HepG2 (cell line): Measurements from ENCODE around the gene FNBP1L. TPM values are rescaled to one million over a fixed set of nuclear protein-coding genes. Genes with fewer than 3 reads are reported as not detected.

Source experiments
- ATAC-seq: fragments of 200-7000 bp; cut with Tn5 transposase; 3 replicates; pipeline ENCODE4 v1.9.1; 2020; ENCODE audit warnings: mild to moderate bottlenecking, moderate library complexity
- BruUV-seq: library from RNA; stranded (reverse); fragments of 400-500 nt; replicated peaks from 2 replicates; lab custom pipeline; 2021; lab: Mats Ljungman, UMichigan
- CTCF ChIA-PET: fragments of 300-600 bp; formaldehyde crosslinking; extraction: SDS; loops from one replicate; lab custom pipeline; 2021; ENCODE audit warnings: low total read pairs, inconsistent platforms, low intra/inter-chr PET ratio; lab: Yijun Ruan, JAX
- POLR2A ChIA-PET: fragments of 350-600 bp; sonication (Branson Sonifier 250); formaldehyde crosslinking; loops from one replicate; lab custom pipeline; 2020; ENCODE audit warnings: antibody characterized with exemption, inconsistent platforms; lab: Yijun Ruan, JAX
- DNase-seq: peaks from one replicate; pipeline ENCODE4 v3.0.0-alpha.2; 2015; ENCODE audit warnings: low spot score
- FAIRE-seq: peaks from 3 replicates; lab custom pipeline; 2011; peaks lifted over from hg19 to GRCh38; lab: Jason Lieb, UNC
- H2AFZ ChIP-seq: one replicate; pipeline ENCODE4 v1.6.1; 2011; ENCODE audit warnings: low read length, inconsistent platforms
- H3K27ac ChIP-seq: fragments of 300-600 bp; 3 replicates; pipeline ENCODE4 v1.8.0; 2011; ENCODE audit warnings: mixed run types, mild to moderate bottlenecking, mixed read lengths, low read length, inconsistent platforms; ENCODE audit not compliant: insufficient read depth; ENCODE audit errors: extremely low read length
- H3K27me3 ChIP-seq, 2 experiments: fragments of 200-600 bp in 1 of 2; 2 replicates in 1 of 2; 3 replicates in 1 of 2; pipeline versions ENCODE4 v1.6.0 to v1.8.0; 2011; ENCODE audit warnings: low read length in 2 of 2, mild to moderate bottlenecking in 2 of 2, moderate library complexity in 2 of 2, inconsistent platforms in 1 of 2; ENCODE audit not compliant: insufficient read depth in 2 of 2, control insufficient read depth in 1 of 2
- H3K36me3 ChIP-seq, 2 experiments: fragments of 200-600 bp in 1 of 2; replicated peaks in 1 of 2; 2 replicates in 1 of 2; 3 replicates in 1 of 2; pipeline versions ENCODE4 v1.5.1 to v1.8.0; 2011; ENCODE audit warnings: low read length in 2 of 2, inconsistent platforms in 1 of 2; ENCODE audit not compliant: insufficient read depth in 2 of 2, control insufficient read depth in 1 of 2
- H3K4me1 ChIP-seq: 2 replicates; pipeline ENCODE4 v1.5.1; 2012; ENCODE audit warnings: low read length, inconsistent platforms; ENCODE audit not compliant: insufficient read depth
- H3K4me2 ChIP-seq: 2 replicates; pipeline ENCODE4 v1.6.0; 2011; ENCODE audit warnings: low read depth, low read length, inconsistent platforms
- H3K4me3 ChIP-seq, 3 experiments: fragments of 200-600 bp in 1 of 3; sonication (generic), shearing (Covaris generic) in 1 of 3; replicated peaks in 1 of 3; 2 replicates each; pipeline ENCODE4 v1.5.1; 2011 to 2016; ENCODE audit warnings: low read length in 3 of 3, inconsistent platforms in 2 of 3, low read depth in 2 of 3, mild to moderate bottlenecking in 2 of 3, control low read depth in 1 of 3, mixed read lengths in 1 of 3; ENCODE audit not compliant: insufficient read depth in 1 of 3
- H3K79me2 ChIP-seq: one replicate; pipeline ENCODE4 v1.6.1; 2011; ENCODE audit warnings: low read length, inconsistent platforms; ENCODE audit not compliant: insufficient read depth
- H3K9ac ChIP-seq: 2 replicates; pipeline ENCODE4 v1.6.0; 2011; ENCODE audit warnings: mild to moderate bottlenecking, low read depth, low read length, inconsistent platforms; ENCODE audit not compliant: insufficient read depth
- H3K9me3 ChIP-seq: 2 replicates; pipeline ENCODE4 v1.5.1; 2012; ENCODE audit warnings: mild to moderate bottlenecking, low read length
- H4K20me1 ChIP-seq: 2 replicates; pipeline ENCODE4 v1.6.0; 2011; ENCODE audit warnings: inconsistent platforms, mild to moderate bottlenecking, low read length, moderate library complexity; ENCODE audit not compliant: insufficient read depth
- ELF4 ChIP-seq: sonication (generic); formaldehyde crosslinking; IDR thresholded peaks from 2 replicates; pipeline ENCODE4 v1.5.0; 2020; ENCODE audit warnings: missing genetic modification reagents, mild to moderate bottlenecking, moderate library complexity, borderline replicate concordance
- HNRNPUL1 ChIP-seq: fragments of 200-400 bp; formaldehyde crosslinking; IDR thresholded peaks from 2 replicates; pipeline ENCODE4 v1.6.1; 2017; ENCODE audit warnings: low read depth, mild to moderate bottlenecking, low read length, moderate library complexity
- KAT8 ChIP-seq: IDR thresholded peaks from 2 replicates; pipeline ENCODE4 v1.6.1; 2016; ENCODE audit warnings: missing genetic modification reagents, missing compliant biosample characterization
- NR2C2 ChIP-seq: sonication (generic); formaldehyde crosslinking; IDR thresholded peaks from 2 replicates; pipeline ENCODE4 v1.4.0; 2020; ENCODE audit warnings: missing genetic modification reagents, mild to moderate bottlenecking, moderate library complexity, borderline replicate concordance
- ZFP36L2 ChIP-seq: sonication (generic); formaldehyde crosslinking; IDR thresholded peaks from 2 replicates; pipeline ENCODE4 v1.4.0; 2020; ENCODE audit warnings: missing genetic modification reagents
- ZNF234 ChIP-seq: sonication (generic); formaldehyde crosslinking; conservative IDR thresholded peaks from 2 replicates; pipeline ENCODE4 v1.5.1; 2020; ENCODE audit warnings: mild to moderate bottlenecking, missing genetic modification reagents
- ZNF335 ChIP-seq: sonication (generic); formaldehyde crosslinking; IDR thresholded peaks from 2 replicates; pipeline ENCODE4 v1.4.0; 2020; ENCODE audit warnings: missing genetic modification reagents
- ZNF441 ChIP-seq: sonication (generic); formaldehyde crosslinking; IDR thresholded peaks from 2 replicates; pipeline ENCODE4 v1.7.0; 2021; ENCODE audit warnings: missing genetic modification reagents, borderline replicate concordance
- ZNF549 ChIP-seq: sonication (generic); formaldehyde crosslinking; IDR thresholded peaks from 2 replicates; pipeline ENCODE4 v1.5.0; 2020; ENCODE audit warnings: missing genetic modification reagents
- WGBS: methylation state at CpG from one replicate; pipeline ENCODE4 v1.1.6; 2017; ENCODE audit warnings: low lambda C conversion rate; 5-methylcytosine and 5-hydroxymethylcytosine counted together
- in situ Hi-C: cut with HindIII; loops from 2 replicates; pipeline ENCODE4 v1.10.0; 2017; ENCODE audit warnings: low pct_unique_long_range_greater_than_20kb; ENCODE audit not compliant: extremely low pct_ligation_motif_present
- intact Hi-C: fragments of 100-400 bp; cut with micrococcal nuclease; formaldehyde crosslinking; loops from one replicate; pipeline ENCODE4 v1.10.0; 2022; ENCODE audit not compliant: unreplicated experiment
- polyA plus RNA-seq, 8 experiments: library from polyadenylated mRNA; depleted of rRNA in 3 of 8; stranded (reverse) in 7 of 8; unstranded in 1 of 8; fragments of >200 nt; fragmentation: Illumina TruSeq in 4 of 8; extraction: Trizol in 4 of 8; gene quantifications; 2 replicates each; pipeline versions ENCODE4 v1.2.1 to v1.2.3, GENCODE V29; 2011 to 2016; ENCODE audit warnings: low read depth in 4 of 8, missing spikeins in 1 of 8, mixed read lengths in 1 of 8; ENCODE audit not compliant: insufficient read depth in 1 of 8
- total RNA-seq, 5 experiments: library from RNA; depleted of rRNA; stranded (reverse); fragments of >200 nt; fragmentation: Illumina TruSeq; extraction: Trizol; gene quantifications; 2 replicates each; pipeline ENCODE4 v1.2.3, GENCODE V29; 2016; ENCODE audit warnings: low read depth in 1 of 5
- TF ChIP-seq, protein P1 (sequence below): IDR thresholded peaks from 2 replicates; pipeline ENCODE4 v1.6.1; 2016; ENCODE audit warnings: missing biosample characterization, missing genetic modification reagents, low read depth
- TF ChIP-seq, protein P2 (sequence below): sonication (generic); formaldehyde crosslinking; IDR thresholded peaks from one replicate; pipeline ENCODE4 v1.5.1; 2020; ENCODE audit warnings: mild to moderate bottlenecking, missing genetic modification reagents; ENCODE audit errors: not compliant biosample characterization
- TF ChIP-seq, protein P3 (sequence below): sonication (generic); formaldehyde crosslinking; IDR thresholded peaks from 2 replicates; pipeline ENCODE4 v1.4.0; 2020; ENCODE audit warnings: missing genetic modification reagents, mild to moderate bottlenecking, borderline replicate concordance

FNBP1L gene
- total and polyA plus RNA-seq, 2 of the 13 experiments (the other 11 are each of a cell fraction or from before 2014, with no cell fraction given), result 24.1 to 27.1 TPM

DNA sequence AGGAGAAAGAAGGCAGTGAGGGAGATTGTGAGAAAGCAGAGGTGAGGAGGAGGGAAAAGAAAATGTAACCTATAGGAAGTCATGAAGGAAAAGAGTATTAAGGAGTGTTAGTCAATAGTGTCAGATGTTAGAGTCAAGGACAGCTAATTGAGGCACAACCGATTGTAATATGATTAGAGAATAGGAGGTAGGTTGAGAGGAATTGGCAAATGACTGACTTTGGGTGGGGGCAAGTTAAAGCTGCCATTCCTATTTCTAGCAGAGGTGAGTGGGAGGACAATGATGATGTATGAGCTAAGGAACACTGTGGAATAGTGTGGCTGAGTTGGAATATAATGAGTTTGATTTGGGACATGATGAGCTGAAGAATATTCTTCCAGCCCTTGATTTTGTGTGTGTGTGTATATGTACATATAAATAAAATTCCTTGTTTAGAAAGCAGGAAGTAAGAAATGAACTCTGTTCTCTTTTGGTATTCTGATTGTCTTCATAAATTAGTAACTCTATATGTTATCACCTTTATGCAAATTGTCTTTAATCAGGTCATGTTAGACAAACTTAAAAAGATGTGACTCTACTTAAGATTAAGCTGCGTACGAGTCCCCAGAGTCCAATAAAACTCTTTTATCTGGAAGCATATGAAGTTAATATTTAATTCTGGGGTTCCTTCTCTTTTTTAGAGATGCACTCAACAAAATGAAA lies 98.4 kb downstream of the FNBP1L start:
- DNase-seq (no peak), ATAC-seq (no peak), FAIRE-seq (no peak)
- ChIA-PET CTCF (no interaction called here), POLR2A (no interaction called here)
- H3K27me3 ChIP-seq, result no peaks in the 10 kb centered on the region; a peak in 1 of 5 replicates
- no peak overlapping the region for H3K27ac ChIP-seq
- no peaks in the 10 kb centered on the region for H3K79me2 ChIP-seq
- 94% methylated on average over 3 of the region's 3 CpGs for WGBS
- BruUV-seq, result no TSS peak
- no peak overlapping the region for H3K9ac ChIP-seq
- no peak overlapping the region for H2AFZ ChIP-seq
- in situ Hi-C loops (no loop called here), intact Hi-C loops (no loop called here)
- no peak overlapping the region for H3K4me3 ChIP-seq
- H3K9me3 ChIP-seq, result no peaks in the 10 kb centered on the region
- H3K4me1 ChIP-seq, result no peaks in the 10 kb centered on the region
- H3K36me3 ChIP-seq, result peaks cover 6 to 46% of the 10 kb centered on the region in 2 experiments
- no peaks in the 10 kb centered on the region for H4K20me1 ChIP-seq
- H3K4me2 ChIP-seq, result no peak overlapping the region
- TF ChIP-seq ZNF234 (no peak), ZFP36L2 (CRISPR knock-in tag) (no peak), ZNF441 (CRISPR knock-in tag) (no peak), KAT8 (CRISPR knock-in tag) (no peak), ELF4 (CRISPR knock-in tag) (no peak), NR2C2 (CRISPR knock-in tag) (no peak), ZNF549 (CRISPR knock-in tag) (no peak), HNRNPUL1 (no peak), ZNF335 (CRISPR knock-in tag) (no peak)
- TF ChIP-seq, protein P1, sequence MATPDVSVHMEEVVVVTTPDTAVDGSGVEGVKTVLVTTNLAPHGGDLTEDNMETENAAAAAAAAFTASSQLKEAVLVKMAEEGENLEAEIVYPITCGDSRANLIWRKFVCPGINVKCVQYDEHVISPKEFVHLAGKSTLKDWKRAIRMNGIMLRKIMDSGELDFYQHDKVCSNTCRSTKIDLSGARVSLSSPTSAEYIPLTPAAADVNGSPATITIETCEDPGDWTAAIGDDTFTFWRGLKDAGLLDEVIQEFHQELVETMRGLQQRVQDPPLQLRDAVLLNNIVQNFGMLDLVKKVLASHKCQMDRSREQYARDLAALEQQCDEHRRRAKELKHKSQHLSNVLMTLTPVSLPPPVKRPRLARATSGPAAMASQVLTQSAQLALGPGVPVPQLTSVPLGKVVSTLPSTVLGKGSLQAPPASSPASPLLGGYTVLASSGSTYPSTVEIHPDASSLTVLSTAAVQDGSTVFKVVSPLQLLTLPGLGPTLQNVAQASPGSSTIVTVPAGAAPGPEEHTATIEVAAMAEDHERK, result no peak
- TF ChIP-seq, protein P2, sequence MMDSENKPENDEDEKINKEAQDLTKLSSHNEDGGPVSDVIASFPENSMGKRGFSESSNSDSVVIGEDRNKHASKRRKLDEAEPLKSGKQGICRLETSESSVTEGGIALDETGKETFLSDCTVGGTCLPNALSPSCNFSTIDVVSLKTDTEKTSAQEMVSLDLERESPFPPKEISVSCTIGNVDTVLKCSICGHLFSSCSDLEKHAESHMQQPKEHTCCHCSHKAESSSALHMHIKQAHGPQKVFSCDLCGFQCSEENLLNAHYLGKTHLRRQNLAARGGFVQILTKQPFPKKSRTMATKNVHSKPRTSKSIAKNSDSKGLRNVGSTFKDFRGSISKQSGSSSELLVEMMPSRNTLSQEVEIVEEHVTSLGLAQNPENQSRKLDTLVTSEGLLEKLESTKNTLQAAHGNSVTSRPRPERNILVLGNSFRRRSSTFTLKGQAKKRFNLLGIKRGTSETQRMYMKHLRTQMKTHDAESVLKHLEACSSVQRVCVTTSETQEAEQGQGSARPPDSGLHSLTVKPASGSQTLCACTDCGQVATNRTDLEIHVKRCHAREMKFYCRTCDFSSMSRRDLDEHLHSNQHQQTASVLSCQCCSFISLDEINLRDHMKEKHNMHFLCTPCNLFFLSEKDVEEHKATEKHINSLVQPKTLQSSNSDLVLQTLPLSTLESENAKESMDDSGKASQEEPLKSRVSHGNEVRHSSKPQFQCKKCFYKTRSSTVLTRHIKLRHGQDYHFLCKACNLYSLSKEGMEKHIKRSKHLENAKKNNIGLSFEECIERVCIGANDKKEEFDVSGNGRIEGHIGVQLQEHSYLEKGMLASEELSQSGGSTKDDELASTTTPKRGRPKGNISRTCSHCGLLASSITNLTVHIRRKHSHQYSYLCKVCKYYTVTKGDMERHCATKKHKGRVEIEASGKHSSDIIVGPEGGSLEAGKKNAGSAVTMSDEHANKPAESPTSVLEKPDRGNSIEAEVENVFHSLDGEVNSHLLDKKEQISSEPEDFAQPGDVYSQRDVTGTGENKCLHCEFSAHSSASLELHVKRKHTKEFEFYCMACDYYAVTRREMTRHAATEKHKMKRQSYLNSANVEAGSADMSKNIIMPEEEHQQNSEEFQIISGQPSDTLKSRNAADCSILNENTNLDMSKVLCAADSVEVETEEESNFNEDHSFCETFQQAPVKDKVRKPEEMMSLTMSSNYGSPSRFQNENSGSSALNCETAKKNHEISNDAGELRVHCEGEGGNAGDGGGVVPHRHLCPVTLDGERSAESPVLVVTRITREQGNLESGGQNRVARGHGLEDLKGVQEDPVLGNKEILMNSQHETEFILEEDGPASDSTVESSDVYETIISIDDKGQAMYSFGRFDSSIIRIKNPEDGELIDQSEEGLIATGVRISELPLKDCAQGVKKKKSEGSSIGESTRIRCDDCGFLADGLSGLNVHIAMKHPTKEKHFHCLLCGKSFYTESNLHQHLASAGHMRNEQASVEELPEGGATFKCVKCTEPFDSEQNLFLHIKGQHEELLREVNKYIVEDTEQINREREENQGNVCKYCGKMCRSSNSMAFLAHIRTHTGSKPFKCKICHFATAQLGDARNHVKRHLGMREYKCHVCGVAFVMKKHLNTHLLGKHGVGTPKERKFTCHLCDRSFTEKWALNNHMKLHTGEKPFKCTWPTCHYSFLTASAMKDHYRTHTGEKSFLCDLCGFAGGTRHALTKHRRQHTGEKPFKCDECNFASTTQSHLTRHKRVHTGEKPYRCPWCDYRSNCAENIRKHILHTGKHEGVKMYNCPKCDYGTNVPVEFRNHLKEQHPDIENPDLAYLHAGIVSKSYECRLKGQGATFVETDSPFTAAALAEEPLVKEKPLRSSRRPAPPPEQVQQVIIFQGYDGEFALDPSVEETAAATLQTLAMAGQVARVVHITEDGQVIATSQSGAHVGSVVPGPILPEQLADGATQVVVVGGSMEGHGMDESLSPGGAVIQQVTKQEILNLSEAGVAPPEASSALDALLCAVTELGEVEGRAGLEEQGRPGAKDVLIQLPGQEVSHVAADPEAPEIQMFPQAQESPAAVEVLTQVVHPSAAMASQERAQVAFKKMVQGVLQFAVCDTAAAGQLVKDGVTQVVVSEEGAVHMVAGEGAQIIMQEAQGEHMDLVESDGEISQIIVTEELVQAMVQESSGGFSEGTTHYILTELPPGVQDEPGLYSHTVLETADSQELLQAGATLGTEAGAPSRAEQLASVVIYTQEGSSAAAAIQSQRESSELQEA (CRISPR knock-in tag), result no peak
- TF ChIP-seq, protein P3, sequence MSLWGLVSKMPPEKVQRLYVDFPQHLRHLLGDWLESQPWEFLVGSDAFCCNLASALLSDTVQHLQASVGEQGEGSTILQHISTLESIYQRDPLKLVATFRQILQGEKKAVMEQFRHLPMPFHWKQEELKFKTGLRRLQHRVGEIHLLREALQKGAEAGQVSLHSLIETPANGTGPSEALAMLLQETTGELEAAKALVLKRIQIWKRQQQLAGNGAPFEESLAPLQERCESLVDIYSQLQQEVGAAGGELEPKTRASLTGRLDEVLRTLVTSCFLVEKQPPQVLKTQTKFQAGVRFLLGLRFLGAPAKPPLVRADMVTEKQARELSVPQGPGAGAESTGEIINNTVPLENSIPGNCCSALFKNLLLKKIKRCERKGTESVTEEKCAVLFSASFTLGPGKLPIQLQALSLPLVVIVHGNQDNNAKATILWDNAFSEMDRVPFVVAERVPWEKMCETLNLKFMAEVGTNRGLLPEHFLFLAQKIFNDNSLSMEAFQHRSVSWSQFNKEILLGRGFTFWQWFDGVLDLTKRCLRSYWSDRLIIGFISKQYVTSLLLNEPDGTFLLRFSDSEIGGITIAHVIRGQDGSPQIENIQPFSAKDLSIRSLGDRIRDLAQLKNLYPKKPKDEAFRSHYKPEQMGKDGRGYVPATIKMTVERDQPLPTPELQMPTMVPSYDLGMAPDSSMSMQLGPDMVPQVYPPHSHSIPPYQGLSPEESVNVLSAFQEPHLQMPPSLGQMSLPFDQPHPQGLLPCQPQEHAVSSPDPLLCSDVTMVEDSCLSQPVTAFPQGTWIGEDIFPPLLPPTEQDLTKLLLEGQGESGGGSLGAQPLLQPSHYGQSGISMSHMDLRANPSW (CRISPR knock-in tag), result no peak
